SH-SY5Y (cell line): ENCODE measurements around the gene UBE2S.

ENCODE experiments used
- GATA2 ChIP-seq: IDR thresholded peaks from 2 replicates; pipeline ENCODE4 v1.6.1; 2011; ENCODE audit warnings: mild to moderate bottlenecking, low read depth, low read length
- GATA3 ChIP-seq: IDR thresholded peaks from 2 replicates; pipeline ENCODE4 v1.6.1; 2011; ENCODE audit warnings: low read depth, mild to moderate bottlenecking, low read length, moderate library complexity

The UBE2S gene

GRCh38 chr19:55426042-55426441 is 18.5 kb upstream of the UBE2S start:
- TF ChIP-seq GATA3 (no peak), GATA2 (no peak)

- TF ChIP-seq GATA3 (no peak), GATA2 (no peak)
Observed at GRCh38 chr19:55424518-55424917, 16.9 kb upstream of the UBE2S start.

GRCh38 chr19:55423225-55424005 is 15.8 kb upstream of the UBE2S start:
- no peak for TF ChIP-seq GATA3
- no peak for TF ChIP-seq GATA2

- TF ChIP-seq GATA2 (no peak), GATA3 (no peak)
Observed at GRCh38 chr19:55419624-55420236, 12.1 kb upstream of the UBE2S start.

GRCh38 chr19:55419103-55419502 is 11.5 kb upstream of the UBE2S start:
- TF ChIP-seq GATA3, result no peak
- TF ChIP-seq GATA2, result no peak

- TF ChIP-seq GATA2 (no peak), GATA3 (no peak)
Observed at GRCh38 chr19:55418185-55418584, 10.6 kb upstream of the UBE2S start.

- TF ChIP-seq GATA3 (no peak), GATA2 (no peak)
Observed at GRCh38 chr19:55410168-55410567, 2.6 kb upstream of the UBE2S start.

- no peak for TF ChIP-seq GATA2
- no peak for TF ChIP-seq GATA3
Observed at GRCh38 chr19:55408533-55408872, 915 bp upstream of the UBE2S start.

GRCh38 chr19:55407800-55408532 is 378 bp upstream of the UBE2S start:
- TF ChIP-seq GATA3, result no peak
- no peak for TF ChIP-seq GATA2

- TF ChIP-seq GATA3 (no peak), GATA2 (no peak)
Observed at GRCh38 chr19:55406826-55407549, 600 bp downstream of the UBE2S start.

- TF ChIP-seq GATA2 (no peak), GATA3 (no peak)
Observed at GRCh38 chr19:55406091-55406825, 1.3 kb downstream of the UBE2S start.

GRCh38 chr19:55405638-55406037 is 1.9 kb downstream of the UBE2S start:
- TF ChIP-seq GATA3 (no peak), GATA2 (no peak)

- no peak for TF ChIP-seq GATA2
- no peak for TF ChIP-seq GATA3
Observed at GRCh38 chr19:55402509-55402908, 5.1 kb downstream of the UBE2S start.

- TF ChIP-seq GATA3 (no peak), GATA2 (no peak)
Observed at GRCh38 chr19:55400281-55401087, 7.1 kb downstream of the UBE2S start.
